Endothelial cell (in vitro differentiated cells): ENCODE data around the gene OXLD1. TPM values are rescaled to one million over a fixed set of nuclear protein-coding genes. Genes with fewer than 3 reads are reported as not detected.

Experiments used
- DNase-seq: peaks from one replicate; pipeline ENCODE4 v3.0.0; 2021; ENCODE audit warnings: low spot score
- H3K27ac Mint-ChIP-seq: one replicate; pipeline ENCODE4 v1.8.0; 2021; ENCODE audit warnings: mixed read lengths, inconsistent platforms; ENCODE audit not compliant: unreplicated experiment
- H3K27me3 Mint-ChIP-seq: one replicate; pipeline ENCODE4 v1.8.0; 2021; ENCODE audit warnings: mild to moderate bottlenecking, moderate library complexity, mixed read lengths, inconsistent platforms; ENCODE audit not compliant: unreplicated experiment
- H3K36me3 Mint-ChIP-seq: one replicate; pipeline ENCODE4 v1.8.0; 2021; ENCODE audit warnings: mild to moderate bottlenecking, low read depth, mixed read lengths, inconsistent platforms; ENCODE audit not compliant: unreplicated experiment
- H3K4me1 Mint-ChIP-seq: one replicate; pipeline ENCODE4 v1.8.0; 2021; ENCODE audit warnings: mild to moderate bottlenecking, mixed read lengths, inconsistent platforms; ENCODE audit not compliant: unreplicated experiment
- H3K4me3 Mint-ChIP-seq: one replicate; pipeline ENCODE4 v1.8.0; 2021; ENCODE audit warnings: mild to moderate bottlenecking, mixed read lengths, inconsistent platforms; ENCODE audit not compliant: unreplicated experiment
- H3K9me3 Mint-ChIP-seq: one replicate; pipeline ENCODE4 v1.8.0; 2021; ENCODE audit warnings: mixed read lengths, inconsistent platforms; ENCODE audit not compliant: unreplicated experiment
- microRNA-seq: library from miRNA; unstranded; fragments of <30 nt; microRNA quantifications from one replicate; pipeline ENCODE4, GENCODE V29; 2020; ENCODE audit not compliant: unreplicated experiment
- total RNA-seq: library from RNA; stranded (reverse); fragmentation: NEBNext Ultra II Directional; extraction: Animal tissue kit (Norgen Biotek cat#: 25700); gene quantifications from one replicate; pipeline ENCODE4 v1.2.1, GENCODE V29; 2021; ENCODE audit not compliant: unreplicated experiment
- TF ChIP-seq, protein P1 (sequence below): fragments of 200-600 bp; sonication (generic); IDR thresholded peaks from one replicate; pipeline ENCODE4 v1.5.0; 2021; ENCODE audit warnings: antibody characterized with exemption; ENCODE audit not compliant: unreplicated experiment

OXLD1 gene
- total RNA-seq, 1 donor from 2014 or later: 22.4 TPM

DNA sequence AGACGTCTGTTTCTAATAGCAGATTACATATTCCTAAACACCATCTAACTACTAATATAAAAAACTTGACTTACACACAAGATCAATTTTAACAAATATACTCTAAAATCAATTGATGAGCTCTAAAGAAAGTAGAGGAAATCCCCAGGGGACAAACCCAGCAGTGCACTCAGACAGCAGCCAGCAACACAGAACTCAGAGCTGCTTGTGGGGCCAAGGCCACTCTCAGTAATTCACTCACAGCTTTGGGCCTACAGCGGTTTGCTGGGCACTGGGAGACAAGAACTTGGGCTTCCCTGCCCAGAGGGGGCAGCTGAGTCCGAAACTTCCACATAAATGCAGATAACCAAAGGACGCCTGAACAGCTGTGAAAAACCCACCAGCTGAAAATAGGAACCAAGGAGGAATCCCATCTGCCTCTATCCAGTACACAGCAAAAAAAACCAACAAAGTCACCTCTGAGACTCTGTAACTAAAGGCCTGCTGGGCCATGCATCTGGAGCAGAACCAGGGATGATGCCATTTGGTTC is 50.9 kb downstream of the OXLD1 start:
- TF ChIP-seq, protein P1, sequence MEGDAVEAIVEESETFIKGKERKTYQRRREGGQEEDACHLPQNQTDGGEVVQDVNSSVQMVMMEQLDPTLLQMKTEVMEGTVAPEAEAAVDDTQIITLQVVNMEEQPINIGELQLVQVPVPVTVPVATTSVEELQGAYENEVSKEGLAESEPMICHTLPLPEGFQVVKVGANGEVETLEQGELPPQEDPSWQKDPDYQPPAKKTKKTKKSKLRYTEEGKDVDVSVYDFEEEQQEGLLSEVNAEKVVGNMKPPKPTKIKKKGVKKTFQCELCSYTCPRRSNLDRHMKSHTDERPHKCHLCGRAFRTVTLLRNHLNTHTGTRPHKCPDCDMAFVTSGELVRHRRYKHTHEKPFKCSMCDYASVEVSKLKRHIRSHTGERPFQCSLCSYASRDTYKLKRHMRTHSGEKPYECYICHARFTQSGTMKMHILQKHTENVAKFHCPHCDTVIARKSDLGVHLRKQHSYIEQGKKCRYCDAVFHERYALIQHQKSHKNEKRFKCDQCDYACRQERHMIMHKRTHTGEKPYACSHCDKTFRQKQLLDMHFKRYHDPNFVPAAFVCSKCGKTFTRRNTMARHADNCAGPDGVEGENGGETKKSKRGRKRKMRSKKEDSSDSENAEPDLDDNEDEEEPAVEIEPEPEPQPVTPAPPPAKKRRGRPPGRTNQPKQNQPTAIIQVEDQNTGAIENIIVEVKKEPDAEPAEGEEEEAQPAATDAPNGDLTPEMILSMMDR: no peak
- no peak overlapping the region for H3K27ac Mint-ChIP-seq
- H3K9me3 Mint-ChIP-seq: no peaks in the 10 kb centered on the region
- no peak overlapping the region for H3K4me3 Mint-ChIP-seq
- DNase-seq: no peak
- H3K4me1 Mint-ChIP-seq: no peaks in the 10 kb centered on the region
- peaks cover 7% of the 10 kb centered on the region for H3K27me3 Mint-ChIP-seq
- H3K36me3 Mint-ChIP-seq: peaks cover 47% of the 10 kb centered on the region

Small RNAs within 50 kb of the gene (microRNA-seq; reads per million reads assigned to microRNA genes)
- 3.1 reads per million, percentile 39 among the genes with 10 or more reads in this experiment for gene MIR6786

Other genes starting within 250 kb of the OXLD1 start
- 4,184 TPM for gene ACTG1, start 153.8 kb downstream of the OXLD1 start, total RNA-seq
- 1.5 TPM for gene FSCN2, start 138.2 kb downstream of the OXLD1 start, total RNA-seq
- gene FAAP100, start 114.3 kb downstream of the OXLD1 start, total RNA-seq: 40.6 TPM
- 133 TPM for gene NPLOC4, start 29.5 kb downstream of the OXLD1 start, total RNA-seq
- gene TSPAN10, start 29.4 kb downstream of the OXLD1 start, total RNA-seq: 2.5 TPM
- gene PDE6G, start 10.1 kb downstream of the OXLD1 start, total RNA-seq: 1.1 TPM
- gene CCDC137, start 132 bp upstream of the OXLD1 start, total RNA-seq: 31.8 TPM
- 54.0 TPM for gene ARL16, start 17.2 kb upstream of the OXLD1 start, total RNA-seq
- 142 TPM for gene HGS, start 17.4 kb upstream of the OXLD1 start, total RNA-seq
- 58.5 TPM for gene MRPL12, start 36.8 kb upstream of the OXLD1 start, total RNA-seq
- 6.7 TPM for gene SLC25A10, start 45.7 kb upstream of the OXLD1 start, total RNA-seq
- gene GCGR, start 137.5 kb upstream of the OXLD1 start, total RNA-seq: not detected
- gene MCRIP1, start 166.7 kb upstream of the OXLD1 start, total RNA-seq: 190 TPM
- gene PPP1R27, start 168.4 kb upstream of the OXLD1 start, total RNA-seq: not detected
- 678 TPM for gene P4HB, start 193.9 kb upstream of the OXLD1 start, total RNA-seq
- gene ARHGDIA, start 204.7 kb upstream of the OXLD1 start, total RNA-seq: 443 TPM
- 127 TPM for gene ALYREF, start 225.0 kb upstream of the OXLD1 start, total RNA-seq
- 121 TPM for gene ANAPC11, start 225.1 kb upstream of the OXLD1 start, total RNA-seq
- 0.56 TPM for gene NPB, start 235.6 kb upstream of the OXLD1 start, total RNA-seq
- 26.8 TPM for gene PCYT2, start 244.8 kb upstream of the OXLD1 start, total RNA-seq